GM19468 (cell line): ENCODE results near the gene CHST11.

ENCODE experiments used
- ATAC-seq: cut with Tn5 transposase; IDR thresholded peaks from one replicate; pipeline ENCODE4 v1.9.1; 2021; ENCODE audit warnings: mild to moderate bottlenecking, moderate library complexity, moderate number of reproducible peaks; ENCODE audit not compliant: unreplicated experiment; ENCODE audit errors: extremely low read depth

Gene CHST11

GRCh38 chr12:104498211-104498801, 41.6 kb downstream of the CHST11 start:
- ATAC-seq = no peak

- no peak for ATAC-seq
Measured at GRCh38 chr12:104499668-104500332, 43.1 kb downstream of the CHST11 start.

- ATAC-seq = no peak
Measured at GRCh38 chr12:104501115-104501514, 44.4 kb downstream of the CHST11 start.

GRCh38 chr12:104501660-104502059, 44.9 kb downstream of the CHST11 start:
- no peak for ATAC-seq

- no peak for ATAC-seq
Measured at GRCh38 chr12:104502217-104502616, 45.5 kb downstream of the CHST11 start.

GRCh38 chr12:104502638-104503037, 45.9 kb downstream of the CHST11 start:
- ATAC-seq = no peak

- ATAC-seq = no peak
Measured at GRCh38 chr12:104503191-104503590, 46.4 kb downstream of the CHST11 start.

GRCh38 chr12:104504146-104504545, 47.4 kb downstream of the CHST11 start:
- ATAC-seq = no peak

- ATAC-seq = peak; percentile 73
Measured at GRCh38 chr12:104505095-104505818, 48.5 kb downstream of the CHST11 start.

GRCh38 chr12:104506676-104507401, 50.1 kb downstream of the CHST11 start:
- no peak for ATAC-seq

GRCh38 chr12:104507672-104508071, 50.9 kb downstream of the CHST11 start:
- ATAC-seq = no peak

GRCh38 chr12:104508752-104509446, 52.2 kb downstream of the CHST11 start:
- ATAC-seq = no peak

GRCh38 chr12:104510145-104510872, 53.6 kb downstream of the CHST11 start:
- ATAC-seq = no peak

- ATAC-seq = no peak
Measured at GRCh38 chr12:104510873-104511440, 54.2 kb downstream of the CHST11 start.

- no peak for ATAC-seq
Measured at GRCh38 chr12:104513681-104514080, 56.9 kb downstream of the CHST11 start.

- no peak for ATAC-seq
Measured at GRCh38 chr12:104514092-104514810, 57.5 kb downstream of the CHST11 start.

GRCh38 chr12:104515899-104516298, 59.2 kb downstream of the CHST11 start:
- no peak for ATAC-seq

- ATAC-seq = no peak
Measured at GRCh38 chr12:104516821-104517220, 60.1 kb downstream of the CHST11 start.

GRCh38 chr12:104517880-104518279, 61.1 kb downstream of the CHST11 start:
- ATAC-seq = no peak
